Adrenal gland (tissue), 5 donors: ENCODE data around the gene ZNF562.

Experiments used
- CTCF ChIP-seq, 6 experiments: fragments of 450-650 bp in 4 of 6; fragments of 200-600 bp in 2 of 6; sonication (generic) in 1 of 6; IDR thresholded peaks; 1 replicate in 5 of 6; 2 replicates in 1 of 6; pipeline versions ENCODE4 v1.5.1 to v1.8.0; 2016 to 2021; ENCODE audit warnings: antibody characterized with exemption in 6 of 6, mild to moderate bottlenecking in 2 of 6, moderate library complexity in 1 of 6
- POLR2A ChIP-seq, 2 donors: fragments of 450-650 bp; IDR thresholded peaks; one replicate each; pipeline ENCODE4 v1.6.1; 2017; ENCODE audit warnings: antibody characterized with exemption in 2 of 2, mild to moderate bottlenecking in 2 of 2, moderate library complexity in 1 of 2
- donor health status: DM: no; HTN: no; CAD: no.

- TF ChIP-seq CTCF (IDR thresholded peaks at IDR 0.05) (no peak), POLR2A (IDR thresholded peaks at IDR 0.05) (no peak)
These were observed 33.1 kb downstream of the ZNF562 start for GRCh38 chr19:9641810-9642209.
